CD4-positive, alpha-beta T cell treated with Interleukin-4 for 4 hours (primary cell): ENCODE measurements around the gene ARHGAP15.

Source experiments
- DNase-seq: peaks from one replicate; pipeline ENCODE4 v3.0.0-alpha.2; 2020

Gene ARHGAP15

GRCh38 chr2:143354050-143354750, 225.0 kb downstream of the ARHGAP15 start:
- no peak for DNase-seq

- no peak for DNase-seq
Measured at GRCh38 chr2:143355870-143356269, 226.7 kb downstream of the ARHGAP15 start.

GRCh38 chr2:143356336-143356735, 227.1 kb downstream of the ARHGAP15 start:
- no peak for DNase-seq

GRCh38 chr2:143356736-143357446, 227.7 kb downstream of the ARHGAP15 start:
- no peak for DNase-seq

- DNase-seq: no peak
Measured at GRCh38 chr2:143357966-143358365, 228.7 kb downstream of the ARHGAP15 start.

GRCh38 chr2:143361346-143361745, 232.1 kb downstream of the ARHGAP15 start:
- DNase-seq: no peak

- DNase-seq: no peak
Measured at GRCh38 chr2:143371616-143372015, 242.4 kb downstream of the ARHGAP15 start.

GRCh38 chr2:143375384-143375880, 246.2 kb downstream of the ARHGAP15 start:
- no peak for DNase-seq

- DNase-seq: no peak
Measured at GRCh38 chr2:143378996-143379395, 249.8 kb downstream of the ARHGAP15 start.

- no peak for DNase-seq
Measured at GRCh38 chr2:143379955-143380354, 250.7 kb downstream of the ARHGAP15 start.

- DNase-seq: no peak
Measured at GRCh38 chr2:143382573-143382972, 253.4 kb downstream of the ARHGAP15 start.

GRCh38 chr2:143383016-143383415, 253.8 kb downstream of the ARHGAP15 start:
- no peak for DNase-seq

- DNase-seq: no peak
Measured at GRCh38 chr2:143384111-143384510, 254.9 kb downstream of the ARHGAP15 start.

- DNase-seq: no peak
Measured at GRCh38 chr2:143390171-143390570, 261.0 kb downstream of the ARHGAP15 start.

GRCh38 chr2:143392358-143392757, 263.1 kb downstream of the ARHGAP15 start:
- no peak for DNase-seq

- no peak for DNase-seq
Measured at GRCh38 chr2:143394062-143394461, 264.8 kb downstream of the ARHGAP15 start.

GRCh38 chr2:143397884-143398614, 268.8 kb downstream of the ARHGAP15 start:
- DNase-seq: no peak

GRCh38 chr2:143398781-143399180, 269.6 kb downstream of the ARHGAP15 start:
- no peak for DNase-seq

- DNase-seq: no peak
Measured at GRCh38 chr2:143399631-143400069, 270.4 kb downstream of the ARHGAP15 start.

GRCh38 chr2:143401861-143402260, 272.6 kb downstream of the ARHGAP15 start:
- DNase-seq: no peak

- DNase-seq: no peak
Measured at GRCh38 chr2:143402451-143402850, 273.2 kb downstream of the ARHGAP15 start.

- DNase-seq: no peak
Measured at GRCh38 chr2:143410082-143410897, 281.1 kb downstream of the ARHGAP15 start.

- DNase-seq: no peak
Measured at GRCh38 chr2:143415571-143415970, 286.4 kb downstream of the ARHGAP15 start.
